IPS-NIHi7 (cell line): ENCODE measurements around the gene LYZL1.
"Not testable (repeated sequence)": the region's sequence is repeated elsewhere in the genome, so short reads cannot be mapped to it uniquely, and the experiment has no call there.

Experiments used
- DNase-seq: peaks from one replicate; pipeline ENCODE4 v3.0.0; 2012; ENCODE audit warnings: mixed read lengths; ENCODE audit errors: extremely low spot score

The LYZL1 gene

GRCh38 chr10:29263506-29263905, 25.4 kb upstream of the LYZL1 start:
- no peak for DNase-seq

- no peak for DNase-seq
These were observed 23.6 kb upstream of the LYZL1 start for GRCh38 chr10:29265210-29265768.

GRCh38 chr10:29266641-29267040, 22.2 kb upstream of the LYZL1 start:
- peak; percentile 44 for DNase-seq

GRCh38 chr10:29268011-29268410, 20.9 kb upstream of the LYZL1 start:
- DNase-seq: no peak

- no peak for DNase-seq
These were observed 19.4 kb upstream of the LYZL1 start for GRCh38 chr10:29269486-29269885.

GRCh38 chr10:29270883-29271282, 18.0 kb upstream of the LYZL1 start:
- no peak for DNase-seq

- no peak for DNase-seq
These were observed 17.0 kb upstream of the LYZL1 start for GRCh38 chr10:29271877-29272276.

- DNase-seq: peak; percentile 41
These were observed 15.4 kb upstream of the LYZL1 start for GRCh38 chr10:29273478-29273877.

- DNase-seq: no peak
These were observed 12.5 kb upstream of the LYZL1 start for GRCh38 chr10:29276251-29276850.

GRCh38 chr10:29277296-29277695, 11.6 kb upstream of the LYZL1 start:
- peak; percentile 25 for DNase-seq

- no peak for DNase-seq
These were observed 8.9 kb upstream of the LYZL1 start for GRCh38 chr10:29279779-29280487.

- DNase-seq: no peak
These were observed 8.4 kb upstream of the LYZL1 start for GRCh38 chr10:29280488-29280840.

- no peak for DNase-seq
These were observed 3.2 kb upstream of the LYZL1 start for GRCh38 chr10:29285624-29286051.

GRCh38 chr10:29287635-29288034, 1.2 kb upstream of the LYZL1 start:
- no peak for DNase-seq

- DNase-seq: not testable (repeated sequence)
These were observed 2.7 kb downstream of the LYZL1 start for GRCh38 chr10:29291561-29291960.

GRCh38 chr10:29292406-29292805, 3.5 kb downstream of the LYZL1 start:
- not testable (repeated sequence) for DNase-seq

- no peak for DNase-seq
These were observed 6.9 kb downstream of the LYZL1 start for GRCh38 chr10:29295813-29296212.

- no peak for DNase-seq
These were observed 8.8 kb downstream of the LYZL1 start for GRCh38 chr10:29297678-29298077.

GRCh38 chr10:29301359-29301910, 12.6 kb downstream of the LYZL1 start:
- DNase-seq: no peak

- DNase-seq: no peak
These were observed 13.6 kb downstream of the LYZL1 start for GRCh38 chr10:29302499-29302898.

- peak; percentile 81 for DNase-seq
These were observed 15.6 kb downstream of the LYZL1 start for GRCh38 chr10:29304264-29304994.

- DNase-seq: no peak
These were observed 16.1 kb downstream of the LYZL1 start for GRCh38 chr10:29304995-29305335.
